Mucosa of stomach (tissue), 1 donor: ENCODE results near the gene ARMC5.

Experiments used
- H3K27me3 ChIP-seq: one replicate; pipeline ENCODE4 v1.7.0; 2013; ENCODE audit warnings: mild to moderate bottlenecking, low read length; ENCODE audit not compliant: control insufficient read depth, insufficient read depth
- H3K36me3 ChIP-seq: one replicate; pipeline ENCODE4 v1.7.0; 2013; ENCODE audit warnings: low read length; ENCODE audit not compliant: control insufficient read depth, insufficient read depth
- H3K4me1 ChIP-seq: one replicate; pipeline ENCODE4 v1.7.0; 2013; ENCODE audit warnings: mild to moderate bottlenecking, low read length; ENCODE audit not compliant: control insufficient read depth, insufficient read depth
- H3K4me3 ChIP-seq: one replicate; pipeline ENCODE4 v1.7.0; 2013; ENCODE audit warnings: low read length
- H3K9ac ChIP-seq: one replicate; pipeline ENCODE4 v1.7.0; 2013; ENCODE audit warnings: mild to moderate bottlenecking, low read length, moderate library complexity
- H3K9me3 ChIP-seq: one replicate; pipeline ENCODE4 v1.7.0; 2013; ENCODE audit warnings: mild to moderate bottlenecking, low read length, moderate library complexity; ENCODE audit not compliant: control insufficient read depth
- donor health status: Pancreatic carcinoma.

Gene ARMC5

GRCh38 chr16:31488468-31489297 lies 29.4 kb downstream of the ARMC5 start:
- peaks cover 21% of the 10 kb centered on the region for H3K4me1 ChIP-seq
- peaks cover 21% of the 10 kb centered on the region for H3K27me3 ChIP-seq
- peak overlapping the region; percentile 23 for H3K4me3 ChIP-seq
- H3K9me3 ChIP-seq: no peaks in the 10 kb centered on the region
- H3K36me3 ChIP-seq: peaks cover 10% of the 10 kb centered on the region
- no peak overlapping the region for H3K9ac ChIP-seq

GRCh38 chr16:31489298-31489564 lies 29.9 kb downstream of the ARMC5 start:
- Histone ChIP-seq H3K9ac (no peak overlapping the region), H3K9me3 (no peaks in the 10 kb centered on the region), H3K36me3 (peaks cover 10% of the 10 kb centered on the region), H3K4me1 (peaks cover 21% of the 10 kb centered on the region), H3K27me3 (peaks cover 21% of the 10 kb centered on the region), H3K4me3 (no peak overlapping the region)

- H3K36me3 ChIP-seq: peaks cover 10% of the 10 kb centered on the region
- H3K9me3 ChIP-seq: no peaks in the 10 kb centered on the region
- peaks cover 21% of the 10 kb centered on the region for H3K27me3 ChIP-seq
- H3K9ac ChIP-seq: no peak overlapping the region
- peaks cover 14% of the 10 kb centered on the region for H3K4me1 ChIP-seq
- H3K4me3 ChIP-seq: no peak overlapping the region
Observed at GRCh38 chr16:31489616-31490584, 30.6 kb downstream of the ARMC5 start.

GRCh38 chr16:31491778-31492418 lies 32.6 kb downstream of the ARMC5 start:
- Histone ChIP-seq H3K9me3 (no peaks in the 10 kb centered on the region), H3K4me1 (peaks cover 12% of the 10 kb centered on the region), H3K27me3 (peaks cover 13% of the 10 kb centered on the region), H3K9ac (no peak overlapping the region), H3K36me3 (peaks cover 10% of the 10 kb centered on the region), H3K4me3 (no peak overlapping the region)

- Histone ChIP-seq H3K4me3 (no peak overlapping the region), H3K4me1 (no peaks in the 10 kb centered on the region), H3K9ac (no peak overlapping the region), H3K36me3 (peaks cover 20% of the 10 kb centered on the region), H3K9me3 (no peaks in the 10 kb centered on the region), H3K27me3 (peaks cover 3% of the 10 kb centered on the region)
Observed at GRCh38 chr16:31493506-31494125, 34.3 kb downstream of the ARMC5 start.

GRCh38 chr16:31496670-31497069 lies 37.4 kb downstream of the ARMC5 start:
- H3K9ac ChIP-seq: no peak overlapping the region
- no peaks in the 10 kb centered on the region for H3K9me3 ChIP-seq
- H3K36me3 ChIP-seq: peaks cover 24% of the 10 kb centered on the region
- H3K4me3 ChIP-seq: no peak overlapping the region
- H3K27me3 ChIP-seq: no peaks in the 10 kb centered on the region
- H3K4me1 ChIP-seq: no peaks in the 10 kb centered on the region

GRCh38 chr16:31498493-31498892 lies 39.2 kb downstream of the ARMC5 start:
- Histone ChIP-seq H3K4me3 (no peak overlapping the region), H3K9ac (no peak overlapping the region), H3K27me3 (no peaks in the 10 kb centered on the region), H3K36me3 (peaks cover 16% of the 10 kb centered on the region), H3K4me1 (no peaks in the 10 kb centered on the region), H3K9me3 (no peaks in the 10 kb centered on the region)

- H3K9me3 ChIP-seq: no peaks in the 10 kb centered on the region
- H3K27me3 ChIP-seq: no peaks in the 10 kb centered on the region
- H3K36me3 ChIP-seq: peaks cover 15% of the 10 kb centered on the region
- H3K4me3 ChIP-seq: no peak overlapping the region
- no peak overlapping the region for H3K9ac ChIP-seq
- H3K4me1 ChIP-seq: no peaks in the 10 kb centered on the region
Observed at GRCh38 chr16:31499928-31500327, 40.6 kb downstream of the ARMC5 start.

- Histone ChIP-seq H3K36me3 (peaks cover 15% of the 10 kb centered on the region), H3K4me1 (no peaks in the 10 kb centered on the region), H3K9me3 (no peaks in the 10 kb centered on the region), H3K27me3 (no peaks in the 10 kb centered on the region), H3K4me3 (no peak overlapping the region), H3K9ac (no peak overlapping the region)
Observed at GRCh38 chr16:31501226-31501965, 42.1 kb downstream of the ARMC5 start.

- H3K9ac ChIP-seq: no peak overlapping the region
- H3K27me3 ChIP-seq: no peaks in the 10 kb centered on the region
- H3K4me1 ChIP-seq: no peaks in the 10 kb centered on the region
- no peak overlapping the region for H3K4me3 ChIP-seq
- H3K9me3 ChIP-seq: no peaks in the 10 kb centered on the region
- peaks cover 15% of the 10 kb centered on the region for H3K36me3 ChIP-seq
Observed at GRCh38 chr16:31501966-31502348, 42.7 kb downstream of the ARMC5 start.

- Histone ChIP-seq H3K9ac (no peak overlapping the region), H3K9me3 (no peaks in the 10 kb centered on the region), H3K4me3 (no peak overlapping the region), H3K4me1 (peaks cover 5% of the 10 kb centered on the region), H3K27me3 (no peaks in the 10 kb centered on the region), H3K36me3 (peaks cover 11% of the 10 kb centered on the region)
Observed at GRCh38 chr16:31502981-31503380, 43.7 kb downstream of the ARMC5 start.
